ENCODE measurements around the gene ZGLP1.

Gene ZGLP1

DNA sequence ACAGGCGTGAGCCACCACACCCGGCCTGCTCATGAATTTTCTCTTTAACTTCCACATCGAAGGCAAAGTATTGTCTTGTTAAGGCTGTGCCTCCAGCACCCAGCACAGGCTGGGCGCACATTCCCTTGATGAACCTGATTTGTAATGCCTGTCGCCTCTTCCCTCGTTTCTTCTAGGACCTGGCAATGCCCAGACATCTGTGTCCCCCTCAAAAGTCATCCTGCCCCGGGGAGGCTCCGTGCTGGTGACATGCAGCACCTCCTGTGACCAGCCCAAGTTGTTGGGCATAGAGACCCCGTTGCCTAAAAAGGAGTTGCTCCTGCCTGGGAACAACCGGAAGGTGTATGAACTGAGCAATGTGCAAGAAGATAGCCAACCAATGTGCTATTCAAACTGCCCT lies 35.0 kb downstream of the ZGLP1 start:
- DNase-seq, result no peak

DNA sequence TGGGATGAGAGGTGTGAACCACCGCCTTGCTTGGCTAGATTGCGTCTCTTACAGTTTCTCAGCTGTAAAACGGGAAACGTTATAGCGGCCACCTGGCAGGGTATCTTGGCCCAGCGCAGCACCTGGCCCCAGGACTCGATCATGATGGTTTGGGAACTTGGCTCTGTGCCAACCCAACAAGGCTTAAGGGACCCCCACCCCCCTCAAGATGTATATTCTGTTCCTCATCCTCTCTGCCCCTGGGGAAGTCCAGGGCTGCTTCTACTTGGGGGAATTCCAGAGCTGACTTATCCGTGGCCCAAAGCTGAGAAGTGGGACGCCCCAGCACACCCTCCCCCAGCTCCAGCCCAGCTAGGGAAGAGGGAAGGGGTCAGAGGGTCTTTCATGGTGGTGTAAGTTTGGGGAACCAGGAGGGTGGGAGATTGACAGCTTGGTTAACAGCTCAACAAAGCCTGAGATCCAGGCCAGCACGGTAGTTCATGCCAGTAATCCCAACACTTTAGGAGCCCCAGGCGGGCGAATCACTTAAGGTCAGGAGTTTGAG lies 38.0 kb downstream of the ZGLP1 start:
- DNase-seq, result peak; percentile 54

DNA sequence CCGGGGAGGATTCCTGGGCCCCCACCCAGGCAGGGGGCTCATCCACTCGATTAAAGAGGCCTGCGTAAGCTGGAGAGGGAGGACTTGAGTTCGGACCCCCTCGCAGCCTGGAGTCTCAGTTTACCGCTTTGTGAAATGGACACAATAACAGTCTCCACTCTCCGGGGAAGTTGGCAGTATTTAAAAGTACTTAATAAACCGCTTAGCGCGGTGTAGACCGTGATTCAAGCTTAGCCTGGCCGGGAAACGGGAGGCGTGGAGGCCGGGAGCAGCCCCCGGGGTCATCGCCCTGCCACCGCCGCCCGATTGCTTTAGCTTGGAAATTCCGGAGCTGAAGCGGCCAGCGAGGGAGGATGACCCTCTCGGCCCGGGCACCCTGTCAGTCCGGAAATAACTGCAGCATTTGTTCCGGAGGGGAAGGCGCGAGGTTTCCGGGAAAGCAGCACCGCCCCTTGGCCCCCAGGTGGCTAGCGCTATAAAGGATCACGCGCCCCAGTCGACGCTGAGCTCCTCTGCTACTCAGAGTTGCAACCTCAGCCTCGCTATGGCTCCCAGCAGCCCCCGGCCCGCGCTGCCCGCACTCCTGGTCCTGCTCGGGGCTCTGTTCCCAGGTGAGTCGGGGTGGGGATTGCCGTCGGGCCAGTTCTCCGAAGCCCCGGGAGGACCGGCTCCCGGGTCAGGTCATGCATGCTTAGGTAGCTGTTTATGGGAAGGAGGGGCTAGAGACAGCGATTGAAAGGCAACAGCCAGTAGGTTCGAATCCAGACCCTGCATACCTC lies 38.8 kb downstream of the ZGLP1 start, which contains the start of gene ICAM1:
TSS of gene ICAM1 (plus strand) at position 505 of the 779 bp plus-strand sequence. CDS start at position 545, 40 bp downstream.
- peak; percentile 87 for DNase-seq

DNA sequence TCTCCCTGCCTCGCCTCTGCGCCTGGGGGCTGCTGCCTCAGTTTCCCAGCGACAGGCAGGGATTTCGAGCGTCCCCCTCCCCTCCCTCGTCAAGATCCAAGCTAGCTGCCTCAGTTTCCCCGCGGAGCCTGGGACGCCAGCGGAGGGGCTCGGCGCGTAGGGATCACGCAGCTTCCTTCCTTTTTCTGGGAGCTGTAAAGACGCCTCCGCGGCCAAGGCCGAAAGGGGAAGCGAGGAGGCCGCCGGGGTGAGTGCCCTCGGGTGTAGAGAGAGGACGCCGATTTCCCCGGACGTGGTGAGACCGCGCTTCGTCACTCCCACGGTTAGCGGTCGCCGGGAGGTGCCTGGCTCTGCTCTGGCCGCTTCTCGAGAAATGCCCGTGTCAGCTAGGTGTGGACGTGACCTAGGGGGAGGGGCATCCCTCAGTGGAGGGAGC lies 39.4 kb downstream of the ZGLP1 start:
- DNase-seq, result peak; percentile 62

DNA sequence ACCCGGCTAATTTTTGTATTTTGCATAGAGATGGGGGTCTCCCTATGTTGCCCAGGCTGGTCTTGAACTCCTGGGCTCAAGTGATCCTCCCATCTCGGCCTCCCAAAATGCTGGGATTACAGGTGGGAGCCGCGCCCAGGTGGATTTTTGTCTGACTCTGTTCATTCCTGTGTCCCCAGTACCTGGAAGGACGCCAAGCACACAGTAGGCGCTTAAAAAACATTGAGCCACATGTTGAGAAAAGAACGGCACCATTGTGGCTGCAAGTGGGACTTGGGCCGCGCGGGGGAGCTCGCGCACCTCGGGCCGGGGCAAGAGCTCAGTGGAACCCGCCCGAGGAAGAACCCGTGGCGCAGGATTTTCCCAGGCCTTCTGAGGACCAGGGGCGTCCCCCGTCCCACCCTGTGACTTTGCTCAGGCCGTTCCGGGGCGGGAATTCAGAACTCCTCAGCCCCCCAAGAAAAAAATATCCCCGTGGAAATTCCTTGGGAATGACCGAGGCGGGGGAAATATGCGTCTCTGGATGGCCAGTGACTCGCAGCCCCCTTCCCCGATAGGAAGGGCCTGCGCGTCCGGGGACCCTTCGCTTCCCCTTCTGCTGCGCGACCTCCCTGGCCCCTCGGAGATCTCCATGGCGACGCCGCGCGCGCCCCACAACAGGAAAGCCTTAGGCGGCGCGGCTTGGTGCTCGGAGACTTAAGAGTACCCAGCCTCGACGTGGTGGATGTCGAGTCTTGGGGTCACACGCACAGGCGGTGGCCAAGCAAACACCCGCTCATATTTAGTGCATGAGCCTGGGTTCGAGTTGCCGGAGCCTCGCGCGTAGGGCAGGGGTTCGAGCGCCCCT lies 40.1 kb downstream of the ZGLP1 start:
- DNase-seq, result peak; percentile 78

DNA sequence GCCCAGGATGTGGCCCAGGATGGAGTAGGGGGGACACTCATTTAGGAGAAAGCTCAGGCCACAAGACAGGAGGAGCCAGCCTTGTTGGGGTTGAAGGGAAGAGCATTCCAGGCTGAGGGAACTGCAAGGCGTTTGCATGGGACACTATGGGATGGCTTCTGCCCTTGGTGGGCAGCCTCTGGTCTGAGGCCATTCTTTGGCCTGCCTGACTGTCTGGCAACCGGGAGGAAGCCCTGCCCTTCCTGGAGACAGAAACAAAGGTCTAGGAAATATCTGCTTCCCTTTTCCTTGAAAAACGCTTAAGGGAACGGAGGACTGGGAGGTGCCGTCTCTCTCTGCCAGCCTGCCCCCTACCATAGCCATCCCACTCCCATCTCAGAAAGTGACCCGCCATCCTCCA lies 41.5 kb downstream of the ZGLP1 start:
- DNase-seq, result no peak

DNA sequence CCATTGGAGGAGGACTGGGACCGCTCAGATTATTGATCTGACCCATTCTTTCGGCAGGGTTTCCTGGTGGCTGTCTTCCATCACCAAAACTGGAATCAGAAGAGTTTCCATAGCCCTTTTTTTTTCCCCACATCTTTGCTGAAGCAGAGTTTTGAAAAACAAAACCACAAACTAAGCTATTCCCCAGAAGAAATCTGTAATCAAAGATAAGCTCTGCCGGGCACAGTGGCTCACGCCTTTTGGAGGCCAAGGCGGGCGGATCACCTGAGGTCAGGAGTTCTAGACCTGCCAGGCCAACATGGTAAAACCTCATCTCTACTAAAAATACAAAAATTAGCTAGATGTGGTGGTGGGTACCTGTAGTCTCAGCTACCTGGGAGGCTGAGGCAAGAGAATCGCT lies 42.9 kb downstream of the ZGLP1 start:
- no peak for DNase-seq

DNA sequence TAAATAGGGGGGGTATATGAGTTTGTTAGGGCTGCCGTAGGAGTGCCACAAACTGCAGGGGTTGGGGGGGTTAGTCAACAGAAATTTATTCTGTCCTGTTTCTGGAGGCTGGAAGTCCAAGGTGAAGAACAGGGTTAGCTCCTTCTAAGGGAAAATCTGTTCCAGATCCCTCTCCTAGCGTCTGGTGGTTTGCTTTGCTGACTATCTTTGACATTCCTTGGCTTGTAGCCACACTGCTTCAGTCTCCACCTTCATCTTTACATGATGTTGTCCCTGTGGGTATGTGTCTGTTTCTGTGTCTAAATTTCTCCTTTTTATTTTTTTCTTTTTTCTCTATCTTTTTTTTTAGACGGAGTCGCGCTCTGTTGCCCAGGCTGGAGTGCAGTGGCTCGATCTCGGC lies 46.8 kb downstream of the ZGLP1 start:
- DNase-seq, result peak; percentile 42

DNA sequence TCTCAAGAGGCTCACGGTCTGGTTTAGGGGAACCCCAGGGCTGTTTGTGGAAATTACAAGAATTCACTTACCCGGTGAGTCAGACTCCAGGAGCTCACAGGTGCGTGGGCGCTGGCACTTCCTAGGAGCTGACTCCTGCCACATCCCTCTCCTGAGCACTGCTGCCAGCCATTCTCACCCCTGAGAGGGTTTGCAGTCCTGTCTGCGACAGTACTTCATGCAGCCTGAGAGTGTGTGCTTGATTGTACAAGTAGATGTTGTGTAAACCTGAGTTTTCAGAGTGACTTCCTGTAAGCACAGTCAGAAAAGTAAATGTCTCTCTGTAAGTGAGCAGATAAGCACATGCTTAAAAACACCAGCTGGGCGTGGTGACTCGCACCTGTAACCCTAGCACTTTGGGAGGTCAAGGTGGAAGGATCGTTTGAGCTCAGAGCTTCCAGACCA lies 49.5 kb downstream of the ZGLP1 start:
- no peak for DNase-seq

DNA sequence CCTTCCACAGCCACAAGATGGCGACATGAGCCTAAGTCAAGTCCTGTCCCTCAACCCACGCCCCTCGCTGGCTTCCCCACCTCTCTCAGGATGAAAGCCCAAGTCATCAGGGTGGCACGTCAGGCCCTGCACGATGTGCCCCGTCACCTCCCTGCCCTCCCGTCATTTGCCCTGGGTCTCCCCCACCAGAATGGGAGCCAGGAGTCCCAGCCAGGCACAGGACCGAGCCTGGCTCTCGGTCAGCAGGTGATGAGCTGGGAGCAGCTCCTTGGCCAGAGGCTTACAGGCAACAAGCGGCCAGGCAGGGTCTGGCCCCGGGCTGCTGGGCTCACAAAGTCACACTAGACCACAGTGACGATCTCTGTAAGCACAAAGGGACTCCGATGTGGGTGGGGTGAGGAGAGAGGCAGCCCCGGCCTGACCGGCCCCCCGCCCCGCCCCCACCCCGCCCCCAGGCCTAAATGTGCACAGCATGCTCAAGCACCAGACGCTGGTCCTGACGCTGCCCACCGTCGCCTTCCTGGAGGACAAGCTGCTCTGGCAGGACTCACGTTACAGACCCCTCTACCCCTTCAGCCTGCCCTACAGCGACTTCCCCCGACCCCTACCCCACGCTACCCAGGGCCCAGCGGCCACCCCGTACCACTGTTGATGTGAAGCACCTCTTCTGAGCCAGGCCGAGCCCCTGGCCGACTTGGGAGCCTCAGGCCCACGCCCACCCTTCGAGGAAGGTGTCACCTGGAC lies 50.3 kb downstream of the ZGLP1 start:
- peak; percentile 84 for DNase-seq

DNA sequence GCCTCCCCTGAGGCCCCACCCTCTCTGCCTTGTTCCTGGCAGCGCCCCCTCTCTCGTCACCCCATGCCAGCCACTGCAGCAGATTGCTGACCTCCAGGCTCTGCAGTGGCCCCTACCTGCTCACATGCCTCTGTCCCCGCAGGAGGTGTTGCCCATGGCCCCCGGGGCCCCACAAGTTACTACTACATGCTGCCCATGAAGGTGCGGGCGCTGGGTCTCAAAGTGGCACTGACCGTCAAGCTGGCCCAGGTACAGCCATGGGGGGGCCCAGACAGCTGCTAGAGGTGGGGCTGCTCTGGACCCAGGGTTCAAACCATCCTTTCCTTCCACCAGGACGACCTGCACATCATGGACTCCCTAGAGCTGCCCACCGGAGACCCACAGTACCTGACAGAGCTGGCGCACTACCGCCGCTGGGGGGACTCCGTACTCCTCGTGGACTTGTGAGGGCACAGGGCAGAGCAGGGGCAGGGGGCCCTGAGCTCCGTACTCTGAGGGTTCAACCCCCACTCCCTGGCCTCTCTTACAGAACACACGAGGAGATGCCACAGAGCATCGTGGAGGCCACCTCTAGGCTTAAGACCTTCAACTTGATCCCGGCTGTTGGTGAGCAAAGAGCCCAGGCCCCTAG lies 51.4 kb downstream of the ZGLP1 start:
- no peak for DNase-seq

DNA sequence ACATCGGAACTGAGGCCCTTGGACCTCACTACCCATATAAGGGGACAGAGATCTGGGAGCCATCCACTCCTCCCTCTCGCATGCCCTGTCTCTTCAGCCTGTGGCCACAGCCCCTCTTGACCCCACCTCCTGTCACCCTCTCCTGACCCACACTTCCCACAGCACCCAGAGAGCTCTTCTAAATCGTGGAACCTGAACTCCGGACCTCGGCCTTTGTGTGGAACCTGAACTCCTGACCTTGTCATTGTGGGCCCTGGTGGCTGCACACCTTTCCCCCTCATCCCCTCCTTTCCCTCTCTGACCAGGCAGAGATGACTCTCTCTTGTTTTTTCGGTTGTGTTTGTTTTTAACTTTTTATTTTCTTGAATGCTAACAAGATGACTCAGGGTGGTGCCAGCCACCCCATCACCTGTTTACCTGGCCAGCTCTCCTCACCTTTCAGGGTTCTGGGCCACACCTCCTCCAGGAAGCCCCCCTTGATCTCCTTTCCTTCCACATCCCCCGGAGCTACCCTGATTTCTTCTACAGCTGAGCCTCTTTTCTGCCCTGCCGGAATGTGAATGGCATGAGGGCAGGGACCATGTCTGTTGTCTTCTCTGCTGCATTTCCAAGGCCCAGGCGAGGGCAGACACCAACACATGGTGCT lies 52.5 kb downstream of the ZGLP1 start:
- DNase-seq, result no peak

DNA sequence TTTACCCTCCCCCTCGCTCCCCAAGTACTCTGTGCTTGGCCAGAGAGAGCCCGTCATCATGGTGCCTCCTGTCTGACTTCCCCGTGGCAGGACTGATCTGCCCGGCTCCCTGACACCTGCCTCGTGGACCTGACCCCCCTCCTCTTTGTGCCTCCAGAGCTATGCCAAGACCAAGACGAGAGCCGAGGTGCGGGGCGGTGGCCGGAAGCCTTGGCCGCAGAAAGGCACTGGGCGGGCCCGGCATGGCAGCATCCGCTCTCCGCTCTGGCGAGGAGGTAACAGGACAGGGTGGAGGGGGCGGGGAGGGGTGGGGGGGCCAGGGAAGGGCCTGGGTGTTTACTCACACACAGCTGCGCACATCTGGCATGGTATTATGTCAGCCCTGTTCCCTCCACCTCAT lies 53.1 kb downstream of the ZGLP1 start:
- no peak for DNase-seq

DNA sequence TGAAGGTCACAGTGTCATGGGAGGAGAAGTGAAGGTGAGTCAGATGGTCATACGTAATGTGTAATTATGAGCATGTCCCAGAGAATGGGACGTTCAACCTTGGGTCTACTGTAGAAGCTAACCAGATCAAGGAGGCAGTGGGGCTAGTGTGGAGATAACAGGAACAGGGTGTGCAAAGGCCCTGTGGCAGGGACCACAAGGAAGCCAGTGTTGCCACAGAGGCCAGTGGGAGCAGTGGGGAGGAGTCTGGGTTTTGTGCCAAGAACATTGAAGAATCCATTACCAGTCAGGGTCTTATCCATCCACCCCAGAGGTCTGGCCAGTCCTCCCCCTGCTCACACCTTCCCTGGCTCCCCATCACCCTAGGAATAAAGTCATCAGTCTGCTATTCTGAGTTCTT lies 54.3 kb downstream of the ZGLP1 start:
- DNase-seq, result no peak

Data from EL (cell line).